HG03354 (cell line): ENCODE data around the gene OSBPL10.

Source experiments
- ATAC-seq: cut with Tn5 transposase; IDR thresholded peaks from one replicate; pipeline ENCODE4 v1.9.1; 2021; ENCODE audit warnings: mild to moderate bottlenecking; ENCODE audit not compliant: unreplicated experiment, poor library complexity, severe bottlenecking

Gene OSBPL10

GRCh38 chr3:31729082-31729481, 252.0 kb downstream of the OSBPL10 start:
- ATAC-seq, result no peak

GRCh38 chr3:31728403-31728802, 252.7 kb downstream of the OSBPL10 start:
- no peak for ATAC-seq

- ATAC-seq, result no peak
Measured at GRCh38 chr3:31725976-31726375, 255.1 kb downstream of the OSBPL10 start.

GRCh38 chr3:31725568-31725967, 255.5 kb downstream of the OSBPL10 start:
- no peak for ATAC-seq

GRCh38 chr3:31724651-31725050, 256.4 kb downstream of the OSBPL10 start:
- no peak for ATAC-seq

- no peak for ATAC-seq
Measured at GRCh38 chr3:31724116-31724515, 256.9 kb downstream of the OSBPL10 start.

GRCh38 chr3:31723701-31724100, 257.4 kb downstream of the OSBPL10 start:
- no peak for ATAC-seq

- ATAC-seq, result no peak
Measured at GRCh38 chr3:31721676-31722075, 259.4 kb downstream of the OSBPL10 start.

GRCh38 chr3:31714495-31715280, 266.4 kb downstream of the OSBPL10 start:
- no peak for ATAC-seq

GRCh38 chr3:31713816-31714215, 267.2 kb downstream of the OSBPL10 start:
- ATAC-seq, result no peak

GRCh38 chr3:31710123-31710803, 270.8 kb downstream of the OSBPL10 start:
- no peak for ATAC-seq

- no peak for ATAC-seq
Measured at GRCh38 chr3:31709526-31709925, 271.5 kb downstream of the OSBPL10 start.

- ATAC-seq, result no peak
Measured at GRCh38 chr3:31709005-31709404, 272.1 kb downstream of the OSBPL10 start.

GRCh38 chr3:31707286-31707685, 273.8 kb downstream of the OSBPL10 start:
- ATAC-seq, result no peak

- no peak for ATAC-seq
Measured at GRCh38 chr3:31705736-31706135, 275.3 kb downstream of the OSBPL10 start.

GRCh38 chr3:31704591-31705179, 276.4 kb downstream of the OSBPL10 start:
- ATAC-seq, result no peak

GRCh38 chr3:31704156-31704555, 276.9 kb downstream of the OSBPL10 start:
- ATAC-seq, result no peak

GRCh38 chr3:31701286-31701685, 279.8 kb downstream of the OSBPL10 start:
- ATAC-seq, result no peak

- no peak for ATAC-seq
Measured at GRCh38 chr3:31699309-31699953, 281.6 kb downstream of the OSBPL10 start.

- no peak for ATAC-seq
Measured at GRCh38 chr3:31696815-31697548, 284.1 kb downstream of the OSBPL10 start.
